ENCODE results near the gene XAGE1A.
"Not testable (repeated sequence)": the region's sequence is repeated elsewhere in the genome, so short reads cannot be mapped to it uniquely, and the experiment has no call there.

The XAGE1A gene, protein sequence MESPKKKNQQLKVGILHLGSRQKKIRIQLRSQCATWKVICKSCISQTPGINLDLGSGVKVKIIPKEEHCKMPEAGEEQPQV

DNA sequence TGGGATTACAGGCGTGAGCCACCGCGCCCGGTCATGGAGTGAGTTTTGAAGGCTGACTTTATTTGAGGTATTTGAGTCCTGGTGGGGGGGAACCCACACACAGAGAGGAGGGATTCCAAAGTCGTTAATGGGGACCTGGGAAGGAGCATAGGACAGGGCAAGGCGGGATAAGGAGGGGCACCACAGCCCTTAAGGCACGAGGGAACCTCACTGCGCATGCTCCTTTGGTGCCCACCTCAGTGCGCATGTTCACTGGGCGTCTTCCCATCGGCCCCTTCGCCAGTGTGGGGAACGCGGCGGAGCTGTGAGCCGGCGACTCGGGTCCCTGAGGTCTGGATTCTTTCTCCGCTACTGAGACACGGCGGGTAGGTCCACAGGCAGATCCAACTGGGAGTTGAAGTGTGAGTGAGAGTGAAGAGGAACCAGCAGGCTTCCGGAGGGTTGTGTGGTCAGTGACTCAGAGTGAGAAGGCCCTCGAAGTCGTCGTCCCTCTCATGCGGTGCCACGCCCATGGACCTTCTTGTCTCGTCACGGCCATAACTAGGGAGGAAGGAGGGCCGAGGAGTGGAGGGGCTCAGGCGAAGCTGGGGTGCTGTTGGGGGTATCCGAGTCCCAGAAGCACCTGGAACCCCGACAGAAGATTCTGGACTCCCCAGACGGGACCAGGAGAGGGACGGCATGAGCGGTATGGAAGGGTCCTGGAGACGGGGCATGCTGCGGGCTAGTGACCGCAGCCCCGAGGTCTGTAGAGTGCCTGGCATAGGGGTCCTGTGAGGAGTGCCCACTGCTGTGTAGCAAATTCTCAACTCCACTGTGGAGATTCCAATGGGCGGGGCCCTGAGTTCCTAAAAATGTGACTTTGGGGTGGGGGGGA lies at the start of gene XAGE1A:
TSS of gene XAGE1A (plus strand) at position 264 of the 874 bp plus-strand sequence. CDS start 1,554 bp downstream, outside the sequence.
- DNase-seq: not testable (repeated sequence)

DNA sequence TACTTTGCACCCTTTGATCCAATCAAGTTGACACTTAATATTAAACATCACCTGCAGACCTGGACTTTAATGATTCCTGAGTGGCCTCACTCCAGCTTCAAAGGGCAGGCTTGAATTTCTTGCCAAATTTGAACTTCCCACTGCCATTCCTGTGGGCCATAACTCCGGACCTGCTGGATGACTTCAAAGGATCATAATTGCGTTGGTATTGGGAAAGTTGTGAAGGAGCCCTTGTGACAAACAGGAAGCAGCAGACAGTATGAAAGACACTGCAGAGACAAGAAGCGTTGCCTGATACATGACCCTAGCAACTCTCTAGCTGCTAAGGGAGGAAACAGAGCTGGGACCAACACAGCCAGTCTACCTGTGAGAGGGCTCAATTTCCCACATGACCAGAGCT lies 43.6 kb upstream of the XAGE1A start:
- not testable (repeated sequence) for DNase-seq

DNA sequence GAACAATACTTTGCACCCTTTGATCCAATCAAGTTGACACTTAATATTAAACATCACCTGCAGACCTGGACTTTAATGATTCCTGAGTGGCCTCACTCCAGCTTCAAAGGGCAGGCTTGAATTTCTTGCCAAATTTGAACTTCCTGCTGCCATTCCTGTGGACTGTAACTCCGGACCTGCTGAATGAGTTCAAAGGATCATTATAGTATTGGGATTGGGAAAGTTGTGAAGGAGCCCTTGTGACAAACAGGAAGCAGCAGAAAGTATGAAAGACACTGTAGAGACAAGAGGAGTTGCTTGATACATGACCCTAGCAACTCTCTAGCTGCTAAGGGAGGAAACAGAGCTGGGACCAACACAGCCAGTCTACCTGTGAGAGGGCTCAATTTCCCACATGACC lies 24.3 kb upstream of the XAGE1A start:
- DNase-seq: not testable (repeated sequence)

DNA sequence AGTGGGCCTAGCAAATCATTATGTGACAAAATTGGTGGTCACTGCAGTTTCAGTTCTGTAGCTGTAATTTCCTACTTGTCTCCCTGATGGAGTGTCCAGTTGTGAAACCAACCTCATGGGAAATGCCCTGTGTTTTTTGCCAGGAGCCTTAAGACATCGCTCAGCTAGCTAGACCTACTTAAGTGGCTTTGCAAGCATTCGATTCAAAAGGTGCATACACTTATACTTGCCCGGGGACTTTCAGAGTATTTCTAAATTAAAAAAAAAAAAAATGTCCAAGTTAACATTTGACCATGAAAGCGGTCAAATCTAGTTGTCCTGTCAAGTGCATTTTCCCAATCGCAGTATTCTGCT lies 788 bp downstream of the XAGE1A start:
- DNase-seq: not testable (repeated sequence)

DNA sequence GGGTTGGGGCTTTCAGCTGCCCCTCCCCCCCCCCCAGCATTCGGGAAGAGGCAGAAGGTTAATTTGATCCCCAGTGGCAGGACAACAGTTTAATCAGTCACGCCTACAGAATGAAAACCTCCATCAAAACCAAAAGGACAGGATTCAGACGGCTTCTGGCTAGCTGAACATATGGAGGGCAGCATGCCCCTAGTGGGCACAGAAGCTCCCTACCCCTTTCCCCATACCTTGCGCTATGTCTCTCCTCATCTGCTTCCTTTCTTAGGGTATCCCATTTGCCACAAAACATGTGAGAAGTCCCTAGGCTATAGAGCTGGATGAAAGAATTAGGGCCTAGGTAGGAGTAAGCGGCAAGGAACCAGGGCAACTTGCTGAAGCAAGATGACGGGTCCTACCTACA lies 5.8 kb downstream of the XAGE1A start:
- DNase-seq: not testable (repeated sequence)

DNA sequence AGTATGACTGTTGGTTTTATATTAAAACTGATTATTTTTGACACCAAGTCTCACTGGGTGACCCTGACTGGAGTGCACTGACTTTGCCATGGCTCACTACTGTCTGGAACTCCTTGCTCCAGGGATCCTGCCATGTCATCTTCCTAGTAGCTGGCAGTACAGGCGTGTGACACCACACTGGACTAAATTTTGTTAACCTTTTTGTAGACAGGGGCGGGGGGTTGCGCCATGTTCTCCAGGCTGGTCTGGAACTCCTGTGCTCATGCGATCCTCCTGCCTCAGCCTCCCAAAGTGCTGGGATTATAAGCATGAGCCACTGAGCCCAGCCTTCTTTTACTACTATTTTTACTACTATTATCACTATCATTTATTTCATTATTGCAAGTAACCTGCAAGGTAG lies 8.9 kb downstream of the XAGE1A start:
- no peak for DNase-seq

DNA sequence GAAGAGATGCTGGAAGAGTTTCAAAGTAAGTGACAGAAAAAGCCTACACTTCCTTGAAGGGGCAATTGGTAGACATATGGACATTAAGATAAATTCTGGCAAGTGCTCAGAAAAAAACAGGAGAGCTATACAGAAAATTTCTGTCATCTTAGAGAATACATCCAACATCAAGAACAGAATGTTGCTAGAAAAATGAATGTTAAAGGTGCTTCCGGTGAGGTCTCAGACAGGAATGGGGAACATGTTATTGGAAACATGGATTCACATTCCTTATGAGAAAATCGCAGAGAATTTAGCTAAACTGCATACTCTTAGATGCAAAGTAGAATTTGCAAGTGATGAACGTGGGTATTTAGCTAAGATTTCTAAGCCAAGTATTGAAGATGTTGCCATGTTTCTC lies 11.7 kb downstream of the XAGE1A start:
- no peak for DNase-seq

DNA sequence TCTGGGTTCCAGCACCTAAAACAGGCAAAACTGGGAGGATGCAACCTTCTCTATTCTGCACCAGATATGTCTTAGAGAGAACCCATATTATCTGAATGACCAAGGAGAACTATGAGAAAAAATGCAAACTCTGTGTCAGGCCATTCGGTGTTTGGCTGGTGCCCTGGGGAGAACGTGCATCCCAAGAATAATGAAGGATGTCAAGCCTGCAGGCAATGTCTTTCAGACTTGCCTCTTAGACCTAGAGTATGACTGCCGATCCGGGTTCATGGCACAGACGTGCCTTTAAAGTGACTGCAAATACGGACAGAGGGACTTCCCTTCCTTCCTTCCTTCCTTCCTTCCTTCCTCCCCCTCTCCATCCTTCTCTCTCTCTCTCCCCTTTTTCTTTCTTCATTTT lies 14.3 kb downstream of the XAGE1A start:
- no peak for DNase-seq

DNA sequence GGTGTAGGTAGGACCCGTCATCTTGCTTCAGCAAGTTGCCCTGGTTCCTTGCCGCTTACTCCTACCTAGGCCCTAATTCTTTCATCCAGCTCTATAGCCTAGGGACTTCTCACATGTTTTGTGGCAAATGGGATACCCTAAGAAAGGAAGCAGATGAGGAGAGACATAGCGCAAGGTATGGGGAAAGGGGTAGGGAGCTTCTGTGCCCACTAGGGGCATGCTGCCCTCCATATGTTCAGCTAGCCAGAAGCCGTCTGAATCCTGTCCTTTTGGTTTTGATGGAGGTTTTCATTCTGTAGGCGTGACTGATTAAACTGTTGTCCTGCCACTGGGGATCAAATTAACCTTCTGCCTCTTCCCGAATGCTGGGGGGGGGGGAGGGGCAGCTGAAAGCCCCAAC lies 15.5 kb downstream of the XAGE1A start:
- DNase-seq: not testable (repeated sequence)

DNA sequence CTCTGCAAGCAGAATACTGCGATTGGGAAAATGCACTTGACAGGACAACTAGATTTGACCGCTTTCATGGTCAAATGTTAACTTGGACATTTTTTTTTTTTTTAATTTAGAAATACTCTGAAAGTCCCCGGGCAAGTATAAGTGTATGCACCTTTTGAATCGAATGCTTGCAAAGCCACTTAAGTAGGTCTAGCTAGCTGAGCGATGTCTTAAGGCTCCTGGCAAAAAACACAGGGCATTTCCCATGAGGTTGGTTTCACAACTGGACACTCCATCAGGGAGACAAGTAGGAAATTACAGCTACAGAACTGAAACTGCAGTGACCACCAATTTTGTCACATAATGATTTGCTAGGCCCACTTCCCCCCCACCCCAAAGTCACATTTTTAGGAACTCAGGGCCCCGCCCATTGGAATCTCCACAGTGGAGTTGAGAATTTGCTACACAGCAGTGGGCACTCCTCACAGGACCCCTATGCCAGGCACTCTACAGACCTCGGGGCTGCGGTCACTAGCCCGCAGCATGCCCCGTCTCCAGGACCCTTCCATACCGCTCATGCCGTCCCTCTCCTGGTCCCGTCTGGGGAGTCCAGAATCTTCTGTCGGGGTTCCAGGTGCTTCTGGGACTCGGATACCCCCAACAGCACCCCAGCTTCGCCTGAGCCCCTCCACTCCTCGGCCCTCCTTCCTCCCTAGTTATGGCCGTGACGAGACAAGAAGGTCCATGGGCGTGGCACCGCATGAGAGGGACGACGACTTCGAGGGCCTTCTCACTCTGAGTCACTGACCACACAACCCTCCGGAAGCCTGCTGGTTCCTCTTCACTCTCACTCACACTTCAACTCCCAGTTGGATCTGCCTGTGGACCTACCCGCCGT lies 20.7 kb downstream of the XAGE1A start:
- DNase-seq: not testable (repeated sequence)

DNA sequence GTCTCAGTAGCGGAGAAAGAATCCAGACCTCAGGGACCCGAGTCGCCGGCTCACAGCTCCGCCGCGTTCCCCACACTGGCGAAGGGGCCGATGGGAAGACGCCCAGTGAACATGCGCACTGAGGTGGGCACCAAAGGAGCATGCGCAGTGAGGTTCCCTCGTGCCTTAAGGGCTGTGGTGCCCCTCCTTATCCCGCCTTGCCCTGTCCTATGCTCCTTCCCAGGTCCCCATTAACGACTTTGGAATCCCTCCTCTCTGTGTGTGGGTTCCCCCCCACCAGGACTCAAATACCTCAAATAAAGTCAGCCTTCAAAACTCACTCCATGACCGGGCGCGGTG lies 21.3 kb downstream of the XAGE1A start, which contains the start of gene XAGE1B:
TSS of gene XAGE1B (minus strand) at position 77 of the 339 bp plus-strand sequence. CDS start 1,536 bp downstream, outside the sequence.
- DNase-seq: not testable (repeated sequence)

DNA sequence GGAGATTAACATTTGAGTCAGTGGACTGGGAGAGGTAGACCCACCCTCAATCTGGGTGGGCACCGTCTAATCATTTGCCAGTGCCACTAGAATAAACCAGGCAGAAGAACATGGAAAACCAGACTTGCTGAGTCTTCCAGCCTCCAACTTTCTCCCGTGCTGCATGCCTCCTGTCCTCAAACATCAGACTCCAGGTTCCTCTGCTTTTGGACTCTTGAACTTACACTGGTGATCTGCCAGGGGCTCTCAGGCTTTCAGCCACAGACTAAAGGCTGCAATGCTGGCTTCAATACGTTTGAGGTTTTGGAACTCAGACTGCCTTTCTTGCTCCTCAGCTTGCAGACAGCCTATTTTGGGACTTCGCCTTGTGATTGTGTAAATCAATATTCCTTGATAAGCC lies 45.4 kb downstream of the XAGE1A start:
- not testable (repeated sequence) for DNase-seq

DNA sequence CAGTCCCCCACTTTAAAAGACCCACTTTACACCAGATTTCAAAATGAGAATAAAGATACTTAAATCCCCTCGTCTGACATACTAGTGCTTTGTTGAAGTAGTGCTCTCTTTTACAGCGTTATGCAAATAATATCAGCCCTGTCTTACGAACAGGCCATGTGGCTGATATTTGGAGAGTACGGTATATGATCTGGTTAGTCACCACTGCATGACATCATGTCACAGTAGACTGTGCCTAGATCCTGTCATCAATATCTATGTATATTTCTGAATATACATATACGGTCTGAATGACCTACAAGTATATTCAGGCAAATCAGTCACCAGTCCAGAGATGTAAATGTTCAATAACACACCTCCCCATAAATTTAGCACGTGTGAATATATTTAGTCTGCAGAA lies 46.7 kb downstream of the XAGE1A start:
- DNase-seq: no peak

DNA sequence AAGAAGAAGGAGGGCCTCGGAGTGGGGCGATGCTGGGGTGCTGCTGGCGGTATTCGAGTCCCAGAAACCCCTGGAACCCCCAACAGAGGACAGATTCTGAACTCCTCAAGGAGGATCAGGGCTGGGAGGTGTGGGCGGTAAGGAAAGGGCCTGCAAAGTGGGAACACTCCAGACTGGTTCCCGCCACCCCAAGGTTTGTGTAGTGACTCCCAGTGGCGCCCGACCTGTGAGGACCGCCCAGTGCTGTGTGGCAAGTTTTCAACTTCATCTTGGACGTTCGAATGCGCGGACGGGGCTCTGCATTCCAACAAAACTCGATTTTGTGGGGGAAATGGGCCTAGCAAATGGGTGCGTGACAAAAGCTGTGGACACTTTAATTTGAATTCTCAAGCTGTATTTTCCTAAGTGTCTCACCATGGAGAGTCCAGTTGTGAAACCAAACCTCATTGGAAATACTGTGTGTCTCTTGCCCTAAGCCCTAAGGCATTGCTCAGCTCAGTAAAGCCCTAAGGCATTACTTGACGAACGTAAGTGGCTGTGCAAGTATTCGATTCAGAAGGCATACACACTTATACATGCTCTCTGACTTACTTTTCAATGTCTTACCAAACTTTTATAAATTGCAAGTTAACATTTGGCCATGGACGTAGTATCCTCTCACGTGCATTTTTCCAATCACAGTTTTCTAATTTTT lies 48.7 kb downstream of the XAGE1A start:
- no peak for DNase-seq

DNA sequence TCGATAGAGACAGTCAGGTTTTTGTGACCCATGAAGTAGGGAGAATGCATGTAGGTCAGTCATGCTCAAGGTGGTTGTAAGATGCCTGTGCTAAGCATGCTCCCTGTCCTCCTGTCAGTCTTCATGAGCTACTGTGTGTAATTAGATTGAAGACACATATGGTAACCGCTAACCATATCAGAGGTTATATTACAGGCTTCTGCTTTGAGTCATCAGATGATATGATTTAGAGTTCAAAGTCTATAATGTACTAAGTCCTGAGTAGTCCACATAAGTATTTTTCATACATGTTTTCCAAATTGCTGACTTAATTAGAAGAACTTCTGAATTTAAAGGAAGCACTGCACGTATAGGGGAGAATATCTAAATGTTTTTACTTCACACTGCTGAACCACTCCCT lies 53.2 kb downstream of the XAGE1A start:
- not testable (repeated sequence) for DNase-seq

Measured in NCI-H187 (cell line).